ENCODE results near the gene KLHL10.
A peak's percentile ranks its signal among the peaks of the same experiment; 100 is the strongest.
"Not testable (repeated sequence)": the region's sequence is repeated elsewhere in the genome, so short reads cannot be mapped to it uniquely, and the experiment has no call there.

Gene KLHL10

GRCh38 chr17:41813699-41814124 lies 23.9 kb upstream of the KLHL10 start:
- no peak for DNase-seq

- DNase-seq = no peak
Measured at GRCh38 chr17:41814195-41814594, 23.4 kb upstream of the KLHL10 start.

- no peak for DNase-seq
Measured at GRCh38 chr17:41816637-41817320, 20.8 kb upstream of the KLHL10 start.

GRCh38 chr17:41818024-41818423 lies 19.6 kb upstream of the KLHL10 start:
- DNase-seq = no peak

GRCh38 chr17:41821776-41822175 lies 15.8 kb upstream of the KLHL10 start:
- DNase-seq = no peak

DNA sequence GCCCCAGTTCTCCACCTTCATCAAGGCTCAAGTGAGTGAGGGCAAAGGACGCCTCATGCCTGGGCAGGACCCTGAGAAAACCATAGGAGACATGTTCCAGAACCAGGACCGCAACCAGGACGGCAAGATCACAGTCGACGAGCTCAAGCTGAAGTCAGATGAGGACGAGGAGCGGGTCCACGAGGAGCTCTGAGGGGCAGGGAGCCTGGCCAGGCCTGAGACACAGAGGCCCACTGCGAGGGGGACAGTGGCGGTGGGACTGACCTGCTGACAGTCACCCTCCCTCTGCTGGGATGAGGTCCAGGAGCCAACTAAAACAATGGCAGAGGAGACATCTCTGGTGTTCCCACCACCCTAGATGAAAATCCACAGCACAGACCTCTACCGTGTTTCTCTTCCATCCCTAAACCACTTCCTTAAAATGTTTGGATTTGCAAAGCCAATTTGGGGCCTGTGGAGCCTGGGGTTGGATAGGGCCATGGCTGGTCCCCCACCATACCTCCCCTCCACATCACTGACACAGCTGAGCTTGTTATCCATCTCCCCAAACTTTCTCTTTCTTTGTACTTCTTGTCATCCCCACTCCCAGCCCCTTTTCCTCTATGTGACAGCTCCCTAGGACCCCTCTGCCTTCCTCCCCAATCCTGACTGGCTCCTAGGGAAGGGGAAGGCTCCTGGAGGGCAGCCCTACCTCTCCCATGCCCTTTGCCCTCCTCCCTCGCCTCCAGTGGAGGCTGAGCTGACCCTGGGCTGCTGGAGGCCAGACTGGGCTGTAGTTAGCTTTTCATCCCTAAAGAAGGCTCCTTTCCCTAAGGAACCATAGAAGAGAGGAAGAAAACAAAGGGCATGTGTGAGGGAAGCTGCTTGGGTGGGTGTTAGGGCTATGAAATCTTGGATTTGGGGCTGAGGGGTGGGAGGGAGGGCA lies 15.1 kb upstream of the KLHL10 start:
- no peak for DNase-seq

GRCh38 chr17:41823141-41823524 lies 14.5 kb upstream of the KLHL10 start:
- DNase-seq = no peak

GRCh38 chr17:41823580-41823979 lies 14.0 kb upstream of the KLHL10 start:
- no peak for DNase-seq

GRCh38 chr17:41824086-41824485 lies 13.5 kb upstream of the KLHL10 start:
- DNase-seq = no peak

GRCh38 chr17:41825175-41825845 lies 12.3 kb upstream of the KLHL10 start:
- no peak for DNase-seq

DNA sequence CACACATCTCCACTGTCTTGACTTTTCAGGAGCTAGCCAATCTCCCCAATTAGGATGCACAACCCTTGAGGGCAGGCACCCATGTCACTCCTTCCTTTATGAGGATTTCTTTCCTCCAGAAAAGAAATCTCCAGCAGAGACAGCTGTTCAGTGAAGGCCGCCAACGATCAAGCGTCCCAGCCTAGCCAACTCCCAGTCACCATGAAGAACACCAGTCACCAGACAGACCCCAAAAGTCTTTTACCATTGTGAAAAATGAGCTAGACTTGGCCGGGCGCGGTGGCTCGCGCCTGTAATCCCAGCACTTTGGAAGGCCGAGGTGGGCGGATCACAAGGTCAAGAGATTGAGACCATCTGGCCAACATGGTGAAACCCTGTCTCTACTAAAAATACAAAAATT lies 7.7 kb upstream of the KLHL10 start:
- not testable (repeated sequence) for DNase-seq

GRCh38 chr17:41835214-41835799 lies 2.3 kb upstream of the KLHL10 start:
- no peak for DNase-seq

GRCh38 chr17:41835800-41836549 lies 1.6 kb upstream of the KLHL10 start, which contains the start of gene NT5C3B:
NT5C3B (minus strand) TSS chr17:41836232; CDS start chr17:41836193, 39 bp downstream.
- peak; percentile 45 for DNase-seq

GRCh38 chr17:41836550-41837196 lies 952 bp upstream of the KLHL10 start:
- DNase-seq = no peak

DNA sequence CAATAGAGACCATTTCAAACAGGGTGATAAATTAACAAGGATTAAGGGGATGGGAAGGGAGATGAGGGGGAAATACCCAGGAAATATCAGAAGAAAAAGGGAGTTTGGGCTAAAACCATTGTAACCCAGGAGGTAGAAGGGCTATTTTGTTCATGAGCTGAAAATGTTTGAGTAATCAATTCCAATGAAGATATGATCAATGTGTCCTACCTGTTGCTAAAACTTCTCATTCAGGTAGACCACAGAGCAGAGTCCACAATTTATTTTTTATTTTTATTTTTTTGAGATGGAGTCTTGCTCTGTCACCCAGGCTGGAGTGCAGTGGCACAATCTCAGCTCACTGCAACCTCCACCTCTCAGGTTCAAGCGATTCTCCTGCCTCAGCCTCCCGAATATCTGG lies 1.8 kb downstream of the KLHL10 start:
- DNase-seq = not testable (repeated sequence)

GRCh38 chr17:41840781-41841180 lies 3.2 kb downstream of the KLHL10 start:
- DNase-seq = not testable (repeated sequence)

- DNase-seq = no peak
Measured at GRCh38 chr17:41844971-41845370, 7.3 kb downstream of the KLHL10 start.

DNA sequence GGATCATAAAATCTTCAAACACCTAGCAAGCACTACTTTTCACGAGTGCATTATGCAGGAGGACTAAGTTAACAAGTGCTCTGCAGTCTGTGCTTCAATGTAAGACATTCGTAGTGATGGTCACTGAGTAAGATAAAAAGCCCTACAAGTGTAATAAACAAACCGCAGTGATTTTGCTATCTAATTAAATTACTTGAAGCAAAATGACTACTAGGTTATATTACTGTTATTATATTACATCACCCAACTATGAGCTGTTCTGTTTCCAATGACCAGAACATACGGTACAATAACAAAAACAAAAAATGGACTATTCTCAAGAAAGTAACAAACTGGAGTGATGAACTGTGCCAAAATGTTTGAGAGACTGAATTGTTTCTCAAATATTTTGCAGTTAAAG lies 11.2 kb downstream of the KLHL10 start:
- no peak for DNase-seq

GRCh38 chr17:41849251-41849990 lies 11.8 kb downstream of the KLHL10 start:
- no peak for DNase-seq

- not testable (repeated sequence) for DNase-seq
Measured at GRCh38 chr17:41851382-41851781, 13.8 kb downstream of the KLHL10 start.

Data from effector CD8-positive, alpha-beta T cell (primary cell).